ENCODE measurements around the gene VPS39.

Gene VPS39

DNA sequence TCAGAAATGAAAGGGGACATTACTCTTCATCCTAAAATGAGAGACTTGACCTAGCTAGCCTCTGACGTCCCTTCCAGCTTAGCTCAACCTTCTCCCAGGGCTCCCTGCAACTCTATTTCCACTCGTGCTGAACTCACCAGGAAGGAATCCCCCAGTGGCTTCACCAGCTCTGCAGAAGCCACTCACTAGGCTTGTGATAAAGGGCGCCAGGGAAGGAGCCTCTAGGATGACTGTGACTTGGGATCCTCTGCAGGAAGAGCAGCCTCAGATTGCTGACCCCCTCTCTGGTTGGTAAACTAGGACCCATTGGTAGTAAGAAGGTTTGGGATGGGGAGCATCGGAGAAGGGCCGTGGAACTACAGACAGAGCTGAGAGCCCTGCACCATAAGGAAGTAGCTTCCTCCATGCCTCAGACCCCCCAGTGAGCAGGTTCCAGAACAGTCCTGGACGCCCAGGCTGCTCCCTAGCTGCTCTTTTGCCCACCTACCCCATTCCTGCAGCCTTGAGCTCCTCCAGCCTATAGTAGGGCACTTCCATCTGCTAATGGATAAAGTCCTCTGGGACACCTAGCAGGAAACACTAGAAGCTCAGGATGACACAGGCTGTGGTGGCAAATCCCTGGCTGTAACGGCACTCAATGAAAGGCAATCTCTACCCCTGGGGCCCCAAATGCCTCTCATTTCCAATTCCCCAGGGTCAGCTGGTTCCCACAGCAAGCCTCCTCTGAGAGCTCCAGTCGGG is 77.7 kb downstream of the VPS39 start:
- no peak for DNase-seq (ENCODE audit: low read depth)

DNA sequence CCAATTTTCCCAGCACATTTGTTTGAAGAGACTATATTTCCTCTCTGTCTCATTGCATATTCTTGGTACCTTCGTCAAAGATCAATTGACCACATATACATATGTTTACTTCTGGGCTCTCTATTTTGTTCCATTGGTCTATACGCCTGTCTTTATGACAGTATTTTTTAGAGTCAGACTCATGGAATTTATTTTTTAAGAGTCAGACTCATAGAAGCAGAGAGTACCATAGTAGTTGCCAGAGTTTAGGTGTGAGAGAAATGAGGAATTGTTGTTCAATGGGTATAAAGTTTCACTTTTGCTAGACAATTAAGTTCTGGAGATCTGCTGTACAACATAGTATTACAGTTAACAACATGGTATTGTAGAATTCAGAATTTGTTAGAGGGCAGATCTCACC is 78.7 kb downstream of the VPS39 start:
- DNase-seq (ENCODE audit: low read depth), result no peak

DNA sequence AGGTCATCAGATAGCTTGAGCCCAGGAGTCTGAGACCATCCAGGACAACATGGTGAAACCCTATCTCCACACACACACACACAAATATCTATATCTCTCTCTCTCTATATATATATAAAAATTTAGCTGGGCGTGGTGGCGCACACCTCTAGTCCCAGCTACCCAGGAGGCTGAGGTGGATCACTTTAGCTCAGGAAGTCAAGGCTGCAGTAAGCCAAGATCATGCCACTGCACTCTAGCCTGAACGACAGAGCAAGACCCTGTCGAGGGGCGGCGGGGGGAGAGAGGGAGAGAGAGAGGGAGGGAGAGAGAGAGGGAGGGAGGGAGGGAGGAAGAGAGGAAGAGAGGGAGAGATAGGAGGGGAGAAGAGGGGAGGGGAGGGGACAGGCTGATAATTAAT is 79.6 kb downstream of the VPS39 start:
- DNase-seq (ENCODE audit: low read depth), result no peak

DNA sequence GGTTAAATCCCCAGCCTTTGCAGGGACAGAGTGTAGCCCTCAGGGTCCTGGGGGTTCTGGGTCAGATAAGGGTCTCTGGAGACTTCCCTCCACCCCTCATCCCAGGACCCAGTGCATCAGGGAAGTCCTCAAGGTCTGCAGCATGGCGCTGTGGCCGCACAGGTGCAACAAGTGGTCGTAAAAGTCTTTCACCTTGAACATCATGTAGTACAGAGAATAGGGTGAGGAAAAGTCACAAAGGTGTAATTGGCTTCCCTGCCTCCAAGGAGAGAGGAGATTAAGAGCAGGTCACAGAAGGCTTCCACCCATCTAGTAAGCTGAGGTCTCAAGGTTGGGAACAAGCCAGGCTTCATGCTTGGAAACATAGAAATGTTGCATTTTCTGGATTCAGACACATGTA is 84.6 kb downstream of the VPS39 start:
- no peak for DNase-seq (ENCODE audit: low read depth)

DNA sequence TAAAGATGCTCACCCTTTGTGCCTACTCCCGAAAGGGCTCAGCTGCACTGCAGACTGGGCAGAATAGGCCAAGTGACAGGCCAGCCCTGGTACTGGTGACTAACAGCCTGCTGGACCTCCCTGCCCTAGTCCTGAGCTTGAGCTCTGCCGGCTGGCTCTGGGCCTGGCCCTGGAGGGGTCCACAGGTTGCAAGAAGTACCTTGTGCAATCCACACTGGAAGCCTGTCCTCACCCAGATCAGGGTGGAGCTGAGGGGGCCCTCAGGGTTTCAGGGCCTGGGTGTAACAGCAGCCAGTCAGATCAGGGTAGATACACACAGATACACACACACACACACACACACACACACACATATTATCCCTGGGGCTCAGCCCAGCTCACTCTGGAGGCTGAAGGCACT is 86.4 kb downstream of the VPS39 start:
- no peak for DNase-seq (ENCODE audit: low read depth)

DNA sequence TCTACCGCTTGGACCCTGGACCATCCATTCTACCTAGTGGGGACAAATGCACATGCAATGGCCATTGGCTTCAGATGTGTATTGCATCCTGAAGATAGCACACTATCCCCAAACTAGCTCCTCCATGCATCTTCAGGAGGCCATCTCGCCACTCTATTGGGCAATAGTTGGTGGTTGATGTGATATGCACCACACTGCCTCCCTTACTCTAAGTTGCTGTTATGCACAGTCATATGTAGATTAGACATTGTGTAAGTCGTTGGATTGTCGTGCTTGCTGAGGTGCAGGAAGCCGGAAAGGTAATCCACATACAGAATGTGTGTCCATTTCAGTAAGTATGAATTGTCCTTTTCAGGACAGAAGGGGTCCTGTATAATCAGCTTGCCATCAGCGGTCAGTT is 87.1 kb downstream of the VPS39 start:
- DNase-seq (ENCODE audit: low read depth), result no peak

DNA sequence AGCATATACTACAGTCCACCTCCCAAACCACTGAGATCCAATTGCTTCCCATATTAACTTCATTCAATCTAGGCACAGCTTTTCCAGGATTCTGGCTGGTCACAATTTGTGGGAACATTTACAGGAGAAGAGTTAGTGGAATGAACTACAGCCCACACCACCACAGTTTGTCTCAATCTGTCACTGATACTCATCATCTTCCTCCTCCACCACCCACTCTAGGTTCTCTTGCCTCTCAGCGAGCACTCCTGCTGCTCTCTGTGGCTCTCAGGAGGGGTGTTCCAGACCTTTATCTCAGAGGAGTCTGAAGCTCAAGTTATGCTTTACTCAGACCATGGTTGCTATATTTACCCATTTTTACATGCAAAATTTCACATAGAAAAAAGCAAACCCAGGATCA is 87.8 kb downstream of the VPS39 start:
- no peak for DNase-seq (ENCODE audit: low read depth)

DNA sequence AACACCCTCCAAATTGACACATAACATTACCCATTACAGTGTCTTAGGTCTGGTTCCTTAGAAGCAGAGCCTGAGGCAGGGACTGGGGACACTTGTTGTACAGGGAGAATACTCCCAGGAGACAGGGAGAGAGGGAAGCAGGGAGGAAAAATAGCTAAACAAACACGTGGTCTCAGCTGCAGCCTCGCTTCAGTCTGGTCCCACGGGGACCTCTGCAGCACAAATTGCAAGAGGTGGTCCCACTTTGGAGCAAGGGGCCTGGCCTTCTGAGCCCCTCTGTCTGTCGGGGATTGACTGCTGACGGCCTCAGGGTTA is 88.7 kb downstream of the VPS39 start:
- no peak for DNase-seq (ENCODE audit: low read depth)

DNA sequence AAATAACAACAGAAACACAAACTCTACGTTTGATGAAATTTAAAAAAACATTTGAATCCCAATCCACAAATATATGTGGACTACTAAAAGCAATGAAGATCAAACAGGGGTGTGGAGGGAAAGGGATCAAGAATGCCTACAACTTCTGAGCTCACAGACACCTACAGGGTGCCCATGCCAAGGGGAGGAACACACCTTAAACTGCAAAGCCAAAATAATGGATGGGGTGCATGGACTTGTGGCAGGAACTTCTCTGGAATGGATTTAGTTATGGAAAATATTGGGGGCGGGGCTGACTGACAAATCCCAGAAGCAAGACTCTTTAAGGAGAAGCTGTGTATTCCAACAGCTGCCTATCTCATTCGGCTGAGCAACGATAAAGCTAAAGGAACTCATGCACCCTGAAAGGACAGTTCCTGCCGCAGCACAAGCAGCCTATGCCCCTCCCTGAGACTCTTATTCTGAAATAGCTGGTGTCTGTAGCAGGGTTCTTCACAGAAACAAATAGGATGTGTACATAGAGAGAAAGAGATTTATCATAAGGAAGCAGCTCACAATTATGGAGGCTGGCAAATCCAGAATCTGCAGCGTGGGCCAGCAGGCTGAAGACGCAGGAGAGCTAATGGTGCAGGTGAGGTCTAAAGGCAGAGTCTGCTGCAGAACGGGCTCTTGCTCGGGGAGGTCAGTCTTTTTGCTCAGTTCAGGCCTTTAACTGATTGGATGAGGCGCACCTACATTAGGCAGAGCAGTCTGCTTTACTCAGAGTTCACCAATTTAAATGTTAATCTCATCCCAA is 89.3 kb downstream of the VPS39 start:
- no peak for DNase-seq (ENCODE audit: low read depth)

DNA sequence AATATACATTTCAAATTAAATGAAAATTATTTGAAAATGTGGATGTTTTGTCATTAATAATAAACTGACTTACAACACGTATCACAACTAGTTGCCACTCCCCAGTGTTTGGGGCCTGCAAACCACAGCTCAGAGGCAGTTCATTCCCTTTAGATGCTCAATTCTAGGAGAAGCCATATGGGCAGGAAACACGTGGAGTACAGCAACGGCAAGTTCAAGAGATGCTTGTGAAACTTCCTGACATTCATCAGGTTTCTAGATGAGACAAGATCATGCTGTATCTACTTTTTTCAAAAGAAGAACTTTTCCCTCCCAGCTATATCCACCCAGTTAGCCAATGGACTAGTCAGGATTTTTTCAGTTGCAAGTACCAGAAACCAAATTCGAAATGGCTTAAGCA is 96.2 kb downstream of the VPS39 start:
- no peak for DNase-seq (ENCODE audit: low read depth)

DNA sequence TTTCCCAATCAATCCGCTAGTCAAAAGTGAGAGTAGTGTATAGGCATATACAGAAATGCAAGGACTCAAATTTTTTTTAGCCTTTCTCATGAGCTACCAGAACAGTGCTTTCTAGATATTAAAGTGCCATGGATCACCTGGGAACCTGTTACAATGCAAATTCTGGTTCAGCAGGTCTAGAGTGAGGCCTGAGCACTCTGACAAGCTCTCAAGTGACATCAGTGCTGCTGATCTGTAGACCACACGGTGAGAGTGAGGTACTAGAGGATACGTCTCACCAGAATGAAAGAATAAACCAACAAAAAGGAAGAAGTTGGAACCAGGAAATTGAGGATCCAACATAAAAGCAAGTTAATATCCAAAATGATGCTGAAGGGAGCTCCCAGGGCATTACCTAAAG is 97.7 kb downstream of the VPS39 start:
- DNase-seq (ENCODE audit: low read depth), result no peak

DNA sequence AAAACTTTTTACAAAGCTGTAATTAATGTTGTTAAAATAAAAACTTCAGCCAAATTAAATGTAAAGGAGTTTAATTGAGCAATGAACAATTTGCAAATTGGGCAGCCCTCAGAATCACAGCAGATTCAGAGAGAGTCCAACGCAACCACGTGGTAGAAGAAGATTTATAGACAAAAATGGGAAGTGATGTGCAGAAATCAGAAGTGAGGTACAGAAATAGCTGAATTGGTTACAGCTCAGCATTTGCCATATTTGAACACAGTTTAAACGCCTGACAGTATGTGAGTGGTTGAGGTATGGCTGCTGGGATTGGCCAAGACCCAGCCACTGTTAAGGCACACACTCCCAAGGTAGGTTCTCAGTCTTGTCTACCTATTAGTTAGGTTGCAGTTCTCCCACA is 99.3 kb downstream of the VPS39 start:
- no peak for DNase-seq (ENCODE audit: low read depth)
